BE2C (cell line): ENCODE results near the gene MYOZ2.

Experiments
- DNase-seq: peaks from one replicate; pipeline ENCODE4 v3.0.0-alpha.2; 2020
- H3K27me3 ChIP-seq: fragments of 250-450 bp; sonication (Bioruptor Pico); 2 replicates; pipeline ENCODE4 v1.5.1; 2020; ENCODE audit warnings: mild to moderate bottlenecking
- H3K36me3 ChIP-seq: fragments of 250-450 bp; sonication (Bioruptor Pico); 2 replicates; pipeline ENCODE4 v1.5.1; 2020; ENCODE audit warnings: mild to moderate bottlenecking
- H3K4me1 ChIP-seq: fragments of 250-450 bp; sonication (Bioruptor Pico); 2 replicates; pipeline ENCODE4 v1.5.1; 2020
- H3K4me3 ChIP-seq: 2 replicates; pipeline ENCODE4 v1.5.1; 2011; ENCODE audit warnings: low read depth, low read length
- H3K9me3 ChIP-seq: fragments of 250-450 bp; sonication (Bioruptor Pico); 2 replicates; pipeline ENCODE4 v1.5.1; 2020
- TF ChIP-seq, protein P1 (sequence below): IDR thresholded peaks from 2 replicates; pipeline ENCODE4 v1.5.1; 2012; ENCODE audit warnings: mild to moderate bottlenecking, low read depth, low read length

The MYOZ2 gene

DNA sequence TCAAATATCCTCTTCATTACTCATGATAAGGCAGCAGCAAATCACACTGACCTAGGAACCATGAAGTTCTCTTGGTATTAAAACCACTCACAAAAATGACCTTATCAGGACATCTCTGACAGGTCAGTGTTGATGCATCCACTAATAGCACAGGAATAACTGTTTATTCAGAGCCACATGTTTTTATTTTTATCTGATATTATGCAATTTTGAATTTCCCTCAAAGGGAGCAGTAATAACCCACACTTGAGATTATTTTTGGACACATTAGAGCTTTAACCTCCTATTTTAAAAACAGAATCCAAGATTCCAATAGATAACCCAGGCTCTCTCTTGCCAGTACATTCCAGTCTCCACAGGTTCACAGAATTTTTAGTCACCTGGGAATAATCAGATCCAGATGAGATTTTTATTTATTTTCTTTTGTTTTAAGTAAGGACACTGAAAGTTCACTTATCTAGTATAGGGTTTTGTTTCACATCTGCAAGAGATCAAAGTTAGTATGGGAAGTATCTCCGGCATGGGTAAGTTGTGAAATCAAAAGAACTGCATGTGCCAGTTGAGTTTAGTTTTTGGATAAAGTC lies 36.3 kb upstream of the MYOZ2 start:
- TF ChIP-seq, protein P1, sequence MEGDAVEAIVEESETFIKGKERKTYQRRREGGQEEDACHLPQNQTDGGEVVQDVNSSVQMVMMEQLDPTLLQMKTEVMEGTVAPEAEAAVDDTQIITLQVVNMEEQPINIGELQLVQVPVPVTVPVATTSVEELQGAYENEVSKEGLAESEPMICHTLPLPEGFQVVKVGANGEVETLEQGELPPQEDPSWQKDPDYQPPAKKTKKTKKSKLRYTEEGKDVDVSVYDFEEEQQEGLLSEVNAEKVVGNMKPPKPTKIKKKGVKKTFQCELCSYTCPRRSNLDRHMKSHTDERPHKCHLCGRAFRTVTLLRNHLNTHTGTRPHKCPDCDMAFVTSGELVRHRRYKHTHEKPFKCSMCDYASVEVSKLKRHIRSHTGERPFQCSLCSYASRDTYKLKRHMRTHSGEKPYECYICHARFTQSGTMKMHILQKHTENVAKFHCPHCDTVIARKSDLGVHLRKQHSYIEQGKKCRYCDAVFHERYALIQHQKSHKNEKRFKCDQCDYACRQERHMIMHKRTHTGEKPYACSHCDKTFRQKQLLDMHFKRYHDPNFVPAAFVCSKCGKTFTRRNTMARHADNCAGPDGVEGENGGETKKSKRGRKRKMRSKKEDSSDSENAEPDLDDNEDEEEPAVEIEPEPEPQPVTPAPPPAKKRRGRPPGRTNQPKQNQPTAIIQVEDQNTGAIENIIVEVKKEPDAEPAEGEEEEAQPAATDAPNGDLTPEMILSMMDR = no peak
- DNase-seq = no peak
- Histone ChIP-seq H3K27me3 (no peaks in the 10 kb centered on the region), H3K36me3 (no peaks in the 10 kb centered on the region), H3K4me1 (peaks cover 19% of the 10 kb centered on the region), H3K4me3 (no peak overlapping the region), H3K9me3 (no peaks in the 10 kb centered on the region)

DNA sequence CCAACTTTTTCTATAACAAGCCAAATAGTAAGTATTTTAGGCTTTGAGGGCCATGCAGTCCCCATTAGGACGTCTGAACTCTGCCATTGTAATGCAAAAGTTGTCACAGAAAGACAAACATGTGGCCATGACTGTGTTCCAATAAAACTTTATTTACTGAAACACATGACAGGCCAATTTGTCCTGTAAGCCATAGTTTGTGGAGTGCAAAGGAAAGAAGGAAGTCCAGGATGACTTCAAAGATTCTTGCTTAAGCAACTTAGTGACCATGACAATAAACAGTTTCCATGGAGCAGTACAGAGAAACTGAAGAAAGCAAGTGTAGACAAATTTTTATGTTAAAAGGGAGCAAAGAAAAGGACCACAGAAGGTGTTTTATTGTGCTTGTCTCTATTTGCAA lies 35.0 kb upstream of the MYOZ2 start:
- H3K4me3 ChIP-seq = no peak overlapping the region
- TF ChIP-seq, protein P1 = no peak
- DNase-seq = no peak
- H3K4me1 ChIP-seq = peaks cover 14% of the 10 kb centered on the region
- H3K27me3 ChIP-seq = no peaks in the 10 kb centered on the region
- no peaks in the 10 kb centered on the region for H3K9me3 ChIP-seq
- H3K36me3 ChIP-seq = no peaks in the 10 kb centered on the region

DNA sequence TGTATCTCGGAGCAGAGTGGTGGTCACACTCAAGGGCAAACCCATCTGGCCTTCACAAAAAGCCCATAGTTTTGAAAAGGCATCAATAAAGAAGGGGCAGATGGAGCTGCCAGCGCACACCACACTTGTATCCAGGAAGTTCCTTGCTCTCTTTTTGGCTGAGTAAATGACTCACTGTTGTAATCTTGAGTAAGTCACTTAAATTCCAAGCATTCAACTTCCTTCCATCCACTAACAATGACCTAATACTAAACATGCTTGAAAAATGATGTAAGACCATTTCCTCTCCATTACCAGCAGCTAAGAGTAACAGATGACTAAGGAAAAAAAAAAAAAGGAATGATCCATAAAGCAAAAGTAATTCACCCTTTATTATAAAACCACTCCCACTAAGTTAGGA lies 32.4 kb upstream of the MYOZ2 start:
- H3K4me3 ChIP-seq = no peak overlapping the region
- DNase-seq = no peak
- TF ChIP-seq, protein P1 = no peak
- no peaks in the 10 kb centered on the region for H3K27me3 ChIP-seq
- H3K9me3 ChIP-seq = no peaks in the 10 kb centered on the region
- H3K4me1 ChIP-seq = peaks cover 9% of the 10 kb centered on the region
- H3K36me3 ChIP-seq = no peaks in the 10 kb centered on the region

DNA sequence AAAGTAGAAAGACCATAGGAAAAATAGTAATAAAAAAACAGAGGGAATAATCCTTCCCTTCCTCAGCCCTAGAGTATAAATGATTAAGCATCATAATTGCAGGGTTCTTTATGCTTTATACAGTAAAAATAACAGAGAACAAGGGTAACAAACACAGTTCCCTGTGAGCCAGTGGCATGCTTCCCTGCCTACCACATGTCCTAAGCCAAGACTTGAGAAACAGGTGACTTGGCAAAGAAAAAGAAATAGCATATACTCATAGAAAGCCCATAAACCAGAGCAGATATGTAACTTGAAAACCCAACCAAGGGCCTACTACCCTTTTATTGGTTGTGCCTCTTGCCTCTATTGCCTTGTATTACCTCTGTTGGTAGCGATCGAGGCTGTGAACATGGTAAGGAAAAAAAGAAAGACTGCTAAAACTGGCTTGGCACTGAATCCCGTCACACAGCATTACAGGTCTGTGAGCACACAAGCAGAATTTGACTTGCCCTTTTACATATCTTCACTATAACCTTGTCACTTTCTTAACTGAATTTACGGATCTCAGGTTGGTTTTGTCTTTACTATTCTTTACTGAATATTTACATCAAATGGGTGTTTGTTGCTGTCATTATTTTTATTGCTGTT lies 30.9 kb upstream of the MYOZ2 start:
- Histone ChIP-seq H3K4me1 (peaks cover 4% of the 10 kb centered on the region), H3K9me3 (no peaks in the 10 kb centered on the region), H3K36me3 (no peaks in the 10 kb centered on the region), H3K27me3 (no peaks in the 10 kb centered on the region), H3K4me3 (no peak overlapping the region)
- no peak for DNase-seq
- TF ChIP-seq, protein P1 = no peak

DNA sequence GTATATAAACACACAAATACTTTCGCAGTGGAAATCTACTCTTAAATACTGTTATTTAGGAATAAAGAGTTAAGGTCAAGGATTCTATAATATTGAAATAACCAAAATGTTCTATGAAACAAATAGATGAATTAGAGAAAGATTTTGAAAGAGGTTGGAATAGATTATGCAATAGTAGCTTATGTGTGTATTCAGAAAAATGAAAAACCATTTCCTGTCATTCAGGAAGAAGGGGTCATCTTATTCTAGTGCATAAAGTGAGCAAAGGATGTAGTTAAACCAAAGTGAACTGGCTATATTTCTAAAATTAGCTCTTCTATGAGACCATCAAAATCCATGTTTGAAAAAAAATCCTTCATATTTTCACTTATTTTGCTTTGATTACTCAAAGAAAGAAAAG lies 30.0 kb upstream of the MYOZ2 start:
- DNase-seq = no peak
- Histone ChIP-seq H3K4me3 (no peak overlapping the region), H3K36me3 (no peaks in the 10 kb centered on the region), H3K27me3 (no peaks in the 10 kb centered on the region), H3K4me1 (peaks cover 4% of the 10 kb centered on the region), H3K9me3 (no peaks in the 10 kb centered on the region)
- TF ChIP-seq, protein P1 = no peak
